GM12892 (cell line): ENCODE measurements around the gene ADD2.

ENCODE experiments used
- POLR2A ChIP-seq: IDR thresholded peaks from 2 replicates; pipeline ENCODE4 v1.6.1; 2011; ENCODE audit warnings: low read depth, low read length, control low read depth
- TAF1 ChIP-seq: IDR thresholded peaks from 2 replicates; pipeline ENCODE4 v1.6.1; 2011; ENCODE audit warnings: low read depth, mild to moderate bottlenecking, control low read depth, low read length, borderline replicate concordance

DNA sequence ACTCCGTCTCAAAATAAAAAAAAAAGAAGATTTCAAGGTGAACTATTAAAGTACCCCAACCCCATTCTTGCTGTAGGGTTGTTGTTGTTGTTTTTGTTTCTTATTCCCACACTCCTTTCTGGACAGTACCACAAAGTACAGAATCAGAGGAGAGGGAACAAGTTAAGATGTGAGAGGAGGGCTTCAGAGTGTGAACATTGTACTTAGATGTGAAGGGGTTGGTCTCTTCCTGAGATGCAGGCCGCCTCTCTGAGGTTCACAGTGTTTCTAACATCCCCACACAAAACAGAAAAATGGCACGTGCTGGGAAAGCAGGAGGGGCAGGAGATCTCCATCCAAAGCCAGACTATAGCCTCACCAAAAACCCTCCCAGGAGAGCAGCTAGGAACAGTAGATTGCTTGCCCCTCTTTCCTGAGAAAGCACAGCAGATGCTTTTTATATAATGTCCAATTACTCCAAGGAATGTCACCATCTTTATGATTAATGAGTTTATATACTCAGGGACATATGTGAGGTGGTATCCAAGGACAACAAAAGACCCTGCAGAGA, 22.6 kb downstream of the ADD2 start:
- no peak for TF ChIP-seq POLR2A
- no peak for TF ChIP-seq TAF1
